Left lung (tissue), 10 donors: ENCODE measurements around the gene RP9. TPM values are rescaled to one million over a fixed set of nuclear protein-coding genes. Genes with fewer than 3 reads are reported as not detected.

ENCODE experiments used
- ATAC-seq: fragments of 200-7000 bp; cut with Tn5 transposase; one replicate; pipeline ENCODE4 v1.9.1; 2020; ENCODE audit warnings: moderate library complexity
- DNase-seq, 4 donors: peaks; one replicate each; pipeline ENCODE4 v3.0.0-alpha.2; 2013 to 2020
- H3K27ac ChIP-seq, 2 donors: fragments of 200-600 bp; sonication (generic) in 1 of 2; one replicate each; pipeline versions ENCODE4 v1.5.0 to v1.8.0; 2020 to 2021
- H3K27me3 ChIP-seq, 2 donors: fragments of 200-600 bp; sonication (generic) in 1 of 2; one replicate each; pipeline versions ENCODE4 v1.5.0 to v1.8.0; 2020 to 2021
- H3K36me3 ChIP-seq, 2 donors: fragments of 200-600 bp; sonication (generic) in 1 of 2; one replicate each; pipeline versions ENCODE4 v1.5.0 to v1.8.0; 2020 to 2021
- H3K4me1 ChIP-seq, 2 donors: fragments of 200-600 bp; one replicate each; pipeline ENCODE4 v1.8.0; 2021
- H3K4me3 ChIP-seq, 2 donors: fragments of 200-600 bp; sonication (generic) in 1 of 2; one replicate each; pipeline versions ENCODE4 v1.5.0 to v1.8.0; 2020 to 2021; ENCODE audit warnings: mild to moderate bottlenecking in 1 of 2
- H3K9me3 ChIP-seq, 2 donors: fragments of 200-600 bp; sonication (generic) in 1 of 2; one replicate each; pipeline versions ENCODE4 v1.5.0 to v1.8.0; 2020 to 2021
- CTCF ChIP-seq, 2 donors: fragments of 200-600 bp; sonication (generic) in 1 of 2; IDR thresholded peaks; one replicate each; pipeline versions ENCODE4 v1.5.0 to v1.8.0; 2021; ENCODE audit warnings: antibody characterized with exemption in 2 of 2
- intact Hi-C, 2 donors: fragments of 100-400 bp; cut with DNase I; formaldehyde crosslinking; loops; one replicate each; pipeline versions ENCODE4 v1.11.2 to v1.14.2; 2022
- polyA plus RNA-seq, 6 donors: library from polyadenylated mRNA; unstranded; fragments of 120-200 nt; gene quantifications; one replicate each; pipeline ENCODE4 v1.2.1, GENCODE V29; 2013; ENCODE audit not compliant: insufficient read length in 6 of 6
- total RNA-seq, 2 donors: library from RNA; stranded (reverse); fragmentation: NEBNext Ultra II Directional; extraction: Animal tissue kit (Norgen Biotek cat#: 25700); gene quantifications; one replicate each; pipeline ENCODE4 v1.2.1, GENCODE V29; 2021
- donor health status: DM: no; HTN: yes; CAD: no.
- donor health status: DM: no; HTN: no; CAD: no.

The RP9 gene
- total and polyA plus RNA-seq, 8 donors: 11.3 to 44.3 (median 34.4) TPM

DNA sequence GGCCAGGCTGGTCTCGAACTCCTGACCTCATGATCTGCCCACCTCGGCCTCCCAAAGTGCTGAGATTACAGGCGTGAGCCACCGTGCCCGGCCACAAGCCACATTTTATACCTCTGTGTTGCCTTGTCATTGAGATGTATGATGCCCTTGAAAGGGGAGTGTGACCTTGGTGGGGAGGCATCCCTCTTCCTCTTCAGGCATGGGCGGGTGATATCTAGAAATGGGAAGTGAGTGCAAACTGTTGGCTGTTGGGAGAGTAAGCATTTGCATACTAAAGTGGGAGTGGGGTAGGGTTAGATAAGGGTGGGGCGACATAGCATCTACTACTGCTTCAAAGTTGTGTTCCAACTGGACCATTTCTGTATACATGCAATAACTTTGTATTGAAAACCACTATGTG is 20.1 kb downstream of the RP9 start:
- H3K27me3 ChIP-seq: no peaks in the 10 kb centered on the region
- TF ChIP-seq CTCF (IDR thresholded peaks at IDR 0.05): no peak
- peaks cover 0 to 13% of the 10 kb centered on the region in 2 donors for H3K36me3 ChIP-seq
- H3K27ac ChIP-seq: no peak overlapping the region
- ATAC-seq (no peak), DNase-seq (no peak)
- intact Hi-C loops: no loop called here
- H3K4me3 ChIP-seq: no peak overlapping the region
- H3K9me3 ChIP-seq: peaks cover 0 to 3% of the 10 kb centered on the region in 2 donors
- no peaks in the 10 kb centered on the region for H3K4me1 ChIP-seq

- Histone ChIP-seq H3K36me3 (peaks cover 0 to under 1% of the 10 kb centered on the region in 2 donors), H3K4me3 (no peak overlapping the region), H3K27me3 (no peaks in the 10 kb centered on the region), H3K9me3 (peaks cover 0 to 3% of the 10 kb centered on the region in 2 donors), H3K27ac (no peak overlapping the region), H3K4me1 (no peaks in the 10 kb centered on the region)
- no peak for TF ChIP-seq CTCF (IDR thresholded peaks at IDR 0.05)
- intact Hi-C loops: no loop called here
- no peak for DNase-seq
- ATAC-seq: no peak
Observed at GRCh38 chr7:33087858-33088257, 21.3 kb downstream of the RP9 start.

DNA sequence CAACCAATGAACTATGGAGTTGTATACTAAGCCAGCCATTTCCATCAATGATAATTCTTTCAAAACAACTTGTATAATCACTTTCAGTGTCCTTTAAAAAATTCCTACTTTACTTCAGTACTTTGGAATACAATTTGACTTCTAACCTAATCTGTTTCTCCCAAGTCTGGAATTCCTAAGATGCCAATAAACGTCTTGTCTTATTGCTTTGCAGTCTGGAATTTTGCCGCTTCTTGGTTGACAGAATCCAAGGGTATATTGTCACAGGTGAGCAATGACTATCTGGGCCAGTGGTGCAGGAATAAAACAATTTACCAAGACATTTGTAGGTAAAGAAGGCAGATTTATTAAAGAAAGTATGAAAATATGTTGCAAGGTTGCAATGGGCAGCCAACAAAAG is 21.8 kb downstream of the RP9 start:
- Histone ChIP-seq H3K36me3 (no peaks in the 10 kb centered on the region), H3K9me3 (peaks cover 0 to 3% of the 10 kb centered on the region in 2 donors), H3K4me3 (no peak overlapping the region), H3K27me3 (no peaks in the 10 kb centered on the region), H3K4me1 (no peaks in the 10 kb centered on the region), H3K27ac (no peak overlapping the region)
- DNase-seq (no peak), ATAC-seq (no peak)
- no peak for TF ChIP-seq CTCF (IDR thresholded peaks at IDR 0.05)
- intact Hi-C loops: no loop called here

- no peaks in the 10 kb centered on the region for H3K9me3 ChIP-seq
- H3K36me3 ChIP-seq: no peaks in the 10 kb centered on the region
- H3K27me3 ChIP-seq: no peaks in the 10 kb centered on the region
- no peak for TF ChIP-seq CTCF (IDR thresholded peaks at IDR 0.05)
- no peaks in the 10 kb centered on the region for H3K4me1 ChIP-seq
- ATAC-seq (no peak), DNase-seq (no peak)
- H3K27ac ChIP-seq: no peak overlapping the region
- intact Hi-C loops: no loop called here
- H3K4me3 ChIP-seq: no peak overlapping the region
Observed at GRCh38 chr7:33079763-33080690, 29.2 kb downstream of the RP9 start.

DNA sequence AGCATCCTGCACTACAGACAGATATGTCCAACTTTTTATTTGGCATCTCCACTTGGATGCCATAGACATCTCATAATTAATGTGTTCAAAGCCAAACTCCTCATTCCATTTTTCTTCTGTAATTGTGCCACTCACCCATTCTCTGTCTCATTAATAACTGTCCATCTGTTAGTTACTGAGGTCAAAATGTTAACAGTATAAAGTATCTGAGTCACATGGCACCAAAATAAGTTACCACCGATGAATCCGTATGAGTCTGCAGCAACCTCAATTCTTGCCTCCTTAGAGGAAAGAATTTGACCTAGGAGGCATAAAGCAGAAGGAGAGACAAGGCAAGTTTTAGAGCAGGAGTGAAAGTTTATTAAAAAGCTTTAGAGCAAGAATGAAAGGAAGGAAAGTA is 30.1 kb downstream of the RP9 start:
- intact Hi-C loops: no loop called here
- no peak overlapping the region for H3K4me3 ChIP-seq
- no peak for DNase-seq
- H3K27me3 ChIP-seq: no peaks in the 10 kb centered on the region
- no peaks in the 10 kb centered on the region for H3K4me1 ChIP-seq
- no peaks in the 10 kb centered on the region for H3K9me3 ChIP-seq
- no peaks in the 10 kb centered on the region for H3K36me3 ChIP-seq
- no peak for ATAC-seq
- no peak overlapping the region for H3K27ac ChIP-seq
- TF ChIP-seq CTCF (IDR thresholded peaks at IDR 0.05): no peak
